GM12874 (cell line): Measurements from ENCODE around the gene DNAJC22.

Experiments used
- TF ChIP-seq, protein P1 (sequence below): IDR thresholded peaks from 2 replicates; pipeline ENCODE4 v1.5.1; 2011; ENCODE audit warnings: low read depth, mild to moderate bottlenecking, control low read depth, low read length, moderate library complexity; ENCODE audit not compliant: insufficient read depth

Gene DNAJC22

DNA sequence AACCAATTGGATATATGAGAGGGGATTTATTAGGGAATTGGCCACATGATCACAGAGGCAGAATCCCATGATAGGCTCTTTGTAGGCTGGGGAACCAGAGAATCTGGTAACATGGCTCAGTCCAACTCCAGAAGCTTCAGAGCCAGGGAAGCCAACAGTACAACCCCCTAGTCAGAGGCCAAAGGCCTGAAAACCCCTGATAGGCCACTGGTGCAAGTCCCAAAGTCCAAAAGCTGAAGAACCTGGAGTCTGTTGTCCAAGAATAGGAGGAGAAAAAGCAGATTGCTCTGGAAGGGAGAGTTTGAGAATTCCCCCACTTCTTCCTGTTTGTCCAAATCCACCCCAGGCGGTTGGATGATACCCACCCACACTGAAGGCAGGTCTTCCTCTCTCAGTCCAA is 31.9 kb upstream of the DNAJC22 start:
- TF ChIP-seq, protein P1, sequence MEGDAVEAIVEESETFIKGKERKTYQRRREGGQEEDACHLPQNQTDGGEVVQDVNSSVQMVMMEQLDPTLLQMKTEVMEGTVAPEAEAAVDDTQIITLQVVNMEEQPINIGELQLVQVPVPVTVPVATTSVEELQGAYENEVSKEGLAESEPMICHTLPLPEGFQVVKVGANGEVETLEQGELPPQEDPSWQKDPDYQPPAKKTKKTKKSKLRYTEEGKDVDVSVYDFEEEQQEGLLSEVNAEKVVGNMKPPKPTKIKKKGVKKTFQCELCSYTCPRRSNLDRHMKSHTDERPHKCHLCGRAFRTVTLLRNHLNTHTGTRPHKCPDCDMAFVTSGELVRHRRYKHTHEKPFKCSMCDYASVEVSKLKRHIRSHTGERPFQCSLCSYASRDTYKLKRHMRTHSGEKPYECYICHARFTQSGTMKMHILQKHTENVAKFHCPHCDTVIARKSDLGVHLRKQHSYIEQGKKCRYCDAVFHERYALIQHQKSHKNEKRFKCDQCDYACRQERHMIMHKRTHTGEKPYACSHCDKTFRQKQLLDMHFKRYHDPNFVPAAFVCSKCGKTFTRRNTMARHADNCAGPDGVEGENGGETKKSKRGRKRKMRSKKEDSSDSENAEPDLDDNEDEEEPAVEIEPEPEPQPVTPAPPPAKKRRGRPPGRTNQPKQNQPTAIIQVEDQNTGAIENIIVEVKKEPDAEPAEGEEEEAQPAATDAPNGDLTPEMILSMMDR: no peak

DNA sequence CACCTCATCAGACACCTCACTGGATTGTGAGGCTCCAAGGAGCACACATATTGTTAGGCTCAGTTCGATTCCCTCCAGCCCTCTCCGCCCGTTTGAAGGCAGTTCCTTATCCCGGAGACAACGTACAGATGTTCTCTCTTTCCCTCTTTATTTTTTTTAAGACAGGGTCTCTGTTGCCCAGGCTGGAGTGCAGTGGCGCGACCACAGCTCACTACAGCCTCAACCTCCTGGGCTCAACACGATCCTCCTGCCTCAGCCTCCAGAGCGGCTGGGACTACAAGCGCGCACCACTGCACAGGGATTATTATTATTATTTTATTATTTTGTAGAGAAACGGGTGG is 24.4 kb upstream of the DNAJC22 start:
- TF ChIP-seq, protein P1: no peak

DNA sequence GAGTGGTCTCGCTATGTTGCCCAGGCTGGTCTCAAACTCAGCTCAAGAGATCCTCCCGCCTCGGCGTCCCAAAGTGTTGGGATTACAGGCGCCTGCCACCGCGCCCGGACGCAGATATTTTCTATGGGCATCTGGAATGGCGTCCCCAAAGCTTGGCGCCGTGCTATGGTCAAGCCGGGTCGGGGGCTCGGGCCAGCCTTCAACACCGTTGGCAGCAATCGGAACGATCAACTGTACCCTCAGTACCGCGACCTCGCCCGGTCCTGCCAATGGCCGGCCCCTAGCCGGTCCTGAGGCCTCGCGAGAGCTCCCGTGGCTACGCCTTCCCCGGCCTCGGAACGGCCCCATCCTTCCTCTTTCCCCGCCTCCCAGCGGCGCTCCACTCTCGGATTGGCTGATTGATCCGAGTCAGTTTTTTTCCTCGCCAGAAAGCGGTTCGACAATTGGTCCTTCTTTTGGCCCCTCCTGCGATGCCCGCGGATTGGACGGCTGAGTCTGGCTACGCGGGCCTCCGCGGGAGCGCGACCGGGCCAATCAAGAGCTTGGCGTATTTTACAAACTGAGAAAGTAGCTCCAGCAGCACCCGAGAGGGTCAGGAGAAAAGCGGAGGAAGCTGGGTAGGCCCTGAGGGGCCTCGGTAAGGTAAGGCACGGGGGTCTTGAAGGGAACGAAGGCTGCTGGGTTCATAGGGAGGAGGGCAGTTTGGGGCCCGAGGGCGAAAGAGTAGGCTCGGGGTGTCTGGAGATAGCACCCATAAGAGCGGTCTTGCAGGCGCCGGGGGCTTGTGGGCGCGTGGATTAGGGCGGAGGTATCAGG is 23.8 kb upstream of the DNAJC22 start, which contains the start of gene TROAP:
TSS of gene TROAP (plus strand) at position 548 of the 816 bp plus-strand sequence. CDS start 354 bp downstream, outside the sequence.
- TF ChIP-seq, protein P1: no peak

DNA sequence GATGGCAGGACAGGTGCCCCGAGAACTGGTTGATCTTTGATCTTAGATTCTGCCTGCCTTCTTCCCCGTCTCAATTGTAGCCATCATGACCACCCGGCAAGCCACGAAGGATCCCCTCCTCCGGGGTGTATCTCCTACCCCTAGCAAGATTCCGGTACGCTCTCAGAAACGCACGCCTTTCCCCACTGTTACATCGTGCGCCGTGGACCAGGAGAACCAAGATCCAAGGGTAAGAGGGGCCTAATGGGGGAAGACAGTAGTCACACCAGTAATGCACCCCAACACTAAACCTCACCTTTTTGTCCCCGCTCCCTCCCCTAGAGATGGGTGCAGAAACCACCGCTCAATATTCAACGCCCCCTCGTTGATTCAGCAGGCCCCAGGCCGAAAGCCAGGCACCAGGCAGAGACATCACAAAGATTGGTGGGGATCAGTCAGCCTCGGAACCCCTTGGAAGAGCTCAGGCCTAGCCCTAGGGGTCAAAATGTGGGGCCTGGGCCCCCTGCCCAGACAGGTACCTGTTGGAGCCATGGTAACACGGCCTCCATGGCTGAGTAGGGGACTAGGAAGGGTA is 23.1 kb upstream of the DNAJC22 start:
- TF ChIP-seq, protein P1: no peak

DNA sequence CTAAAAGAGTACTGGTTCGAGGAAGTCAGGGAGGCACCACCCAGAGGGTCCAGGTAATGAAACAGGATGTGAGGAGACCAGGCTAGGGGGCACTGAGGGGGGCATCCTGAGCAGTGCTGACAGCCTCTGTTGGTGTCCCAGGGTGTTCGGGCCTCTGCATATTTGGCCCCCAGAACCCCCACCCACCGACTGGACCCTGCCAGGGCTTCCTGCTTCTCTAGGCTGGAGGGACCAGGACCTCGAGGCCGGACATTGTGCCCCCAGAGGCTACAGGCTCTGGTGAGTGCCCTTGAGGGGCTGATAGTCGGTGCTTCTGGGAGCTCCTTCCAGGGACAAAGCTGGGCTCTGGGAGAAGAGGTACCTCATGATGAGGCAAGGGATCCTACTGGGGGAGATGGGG is 21.1 kb upstream of the DNAJC22 start:
- TF ChIP-seq, protein P1: no peak

DNA sequence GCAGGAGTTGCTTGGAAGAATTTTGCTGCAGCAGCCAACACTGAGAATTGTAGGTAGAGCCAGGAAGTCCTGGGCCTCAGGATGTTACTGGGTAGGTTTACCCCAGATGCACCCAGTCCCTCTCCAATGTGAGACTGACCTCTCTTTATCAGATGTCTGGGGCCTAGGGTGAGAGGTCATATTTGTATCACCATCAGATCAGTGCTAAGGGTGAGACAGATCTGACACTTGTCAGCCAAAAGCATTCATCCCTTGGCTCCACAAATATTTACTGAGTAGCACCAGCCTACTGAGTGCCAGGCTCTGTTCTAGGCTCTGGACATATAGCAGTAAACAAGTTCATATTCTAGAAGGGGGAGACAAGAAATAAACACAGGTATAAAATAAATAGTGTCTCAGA is 19.3 kb upstream of the DNAJC22 start:
- TF ChIP-seq, protein P1: no peak

DNA sequence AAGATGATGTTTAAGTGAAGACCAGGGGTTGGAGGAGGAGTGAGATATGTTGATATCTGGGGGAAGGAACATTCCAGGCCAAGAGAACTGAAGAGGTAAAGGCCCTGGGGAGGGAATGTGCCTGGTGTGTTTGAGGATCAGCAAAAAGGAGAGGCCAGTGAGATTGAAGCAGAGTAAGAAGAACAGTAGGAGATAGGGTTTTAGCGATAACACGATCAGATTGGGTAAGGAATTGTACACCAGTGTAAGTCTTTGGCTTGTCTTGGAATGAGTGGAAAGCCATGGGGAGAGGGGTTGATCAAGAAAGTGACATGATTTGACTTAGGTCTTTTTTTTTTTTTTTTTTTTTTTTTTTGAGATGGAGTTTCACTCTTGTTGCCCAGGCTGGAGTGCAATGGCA is 18.8 kb upstream of the DNAJC22 start:
- TF ChIP-seq, protein P1: no peak
